Measurements from ENCODE around the gene TRIM28.

DNA sequence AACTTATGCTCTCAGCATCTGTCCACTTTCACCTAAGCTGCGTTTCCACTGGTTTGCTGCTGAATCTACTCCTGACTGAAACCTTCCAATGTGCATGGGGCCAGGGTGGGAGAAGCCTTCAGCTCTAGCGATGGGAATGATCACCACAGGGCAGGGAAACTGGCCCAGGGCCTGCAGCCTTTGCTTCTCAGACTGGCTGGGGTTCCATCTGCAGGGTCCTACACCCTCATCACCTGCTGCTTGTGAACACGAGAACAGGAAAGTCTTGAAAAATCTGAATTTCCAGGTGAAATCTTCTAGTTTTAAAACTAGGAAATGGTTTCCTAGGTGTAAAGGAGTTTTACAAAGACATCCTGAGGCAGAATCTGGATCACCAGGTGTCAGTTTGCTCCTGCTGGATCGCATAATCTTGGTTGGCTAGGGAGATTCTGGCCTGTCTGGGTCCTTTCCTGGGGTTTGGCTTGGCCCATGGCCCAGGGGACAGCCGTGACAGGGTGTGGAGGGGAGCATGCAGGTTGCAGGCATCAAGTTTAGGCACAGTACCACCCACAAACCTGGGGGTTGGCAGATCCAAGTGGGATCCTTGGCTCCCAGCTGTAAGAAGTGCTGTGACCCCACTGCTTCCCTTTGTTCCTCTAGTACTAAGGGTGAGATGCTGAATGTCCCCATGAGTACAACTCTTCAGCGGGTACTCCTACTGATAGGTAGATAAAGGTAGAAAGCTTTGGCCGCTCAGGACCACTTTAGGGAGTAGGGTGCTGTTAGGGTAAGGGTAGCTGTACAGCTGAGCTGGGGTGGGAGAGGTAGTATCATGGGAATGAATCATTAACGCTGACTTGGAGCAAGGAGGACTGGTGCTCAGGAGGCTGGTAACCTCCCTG lies 16.4 kb downstream of the TRIM28 start:
- no peak for TF ChIP-seq TAF1 (IDR thresholded peaks at IDR 0.05; ENCODE audit: low read depth)
- TF ChIP-seq, protein P1, sequence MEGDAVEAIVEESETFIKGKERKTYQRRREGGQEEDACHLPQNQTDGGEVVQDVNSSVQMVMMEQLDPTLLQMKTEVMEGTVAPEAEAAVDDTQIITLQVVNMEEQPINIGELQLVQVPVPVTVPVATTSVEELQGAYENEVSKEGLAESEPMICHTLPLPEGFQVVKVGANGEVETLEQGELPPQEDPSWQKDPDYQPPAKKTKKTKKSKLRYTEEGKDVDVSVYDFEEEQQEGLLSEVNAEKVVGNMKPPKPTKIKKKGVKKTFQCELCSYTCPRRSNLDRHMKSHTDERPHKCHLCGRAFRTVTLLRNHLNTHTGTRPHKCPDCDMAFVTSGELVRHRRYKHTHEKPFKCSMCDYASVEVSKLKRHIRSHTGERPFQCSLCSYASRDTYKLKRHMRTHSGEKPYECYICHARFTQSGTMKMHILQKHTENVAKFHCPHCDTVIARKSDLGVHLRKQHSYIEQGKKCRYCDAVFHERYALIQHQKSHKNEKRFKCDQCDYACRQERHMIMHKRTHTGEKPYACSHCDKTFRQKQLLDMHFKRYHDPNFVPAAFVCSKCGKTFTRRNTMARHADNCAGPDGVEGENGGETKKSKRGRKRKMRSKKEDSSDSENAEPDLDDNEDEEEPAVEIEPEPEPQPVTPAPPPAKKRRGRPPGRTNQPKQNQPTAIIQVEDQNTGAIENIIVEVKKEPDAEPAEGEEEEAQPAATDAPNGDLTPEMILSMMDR (IDR thresholded peaks at IDR 0.05; ENCODE audit: poor library complexity, severe bottlenecking) = no peak
- TF ChIP-seq, protein P2, sequence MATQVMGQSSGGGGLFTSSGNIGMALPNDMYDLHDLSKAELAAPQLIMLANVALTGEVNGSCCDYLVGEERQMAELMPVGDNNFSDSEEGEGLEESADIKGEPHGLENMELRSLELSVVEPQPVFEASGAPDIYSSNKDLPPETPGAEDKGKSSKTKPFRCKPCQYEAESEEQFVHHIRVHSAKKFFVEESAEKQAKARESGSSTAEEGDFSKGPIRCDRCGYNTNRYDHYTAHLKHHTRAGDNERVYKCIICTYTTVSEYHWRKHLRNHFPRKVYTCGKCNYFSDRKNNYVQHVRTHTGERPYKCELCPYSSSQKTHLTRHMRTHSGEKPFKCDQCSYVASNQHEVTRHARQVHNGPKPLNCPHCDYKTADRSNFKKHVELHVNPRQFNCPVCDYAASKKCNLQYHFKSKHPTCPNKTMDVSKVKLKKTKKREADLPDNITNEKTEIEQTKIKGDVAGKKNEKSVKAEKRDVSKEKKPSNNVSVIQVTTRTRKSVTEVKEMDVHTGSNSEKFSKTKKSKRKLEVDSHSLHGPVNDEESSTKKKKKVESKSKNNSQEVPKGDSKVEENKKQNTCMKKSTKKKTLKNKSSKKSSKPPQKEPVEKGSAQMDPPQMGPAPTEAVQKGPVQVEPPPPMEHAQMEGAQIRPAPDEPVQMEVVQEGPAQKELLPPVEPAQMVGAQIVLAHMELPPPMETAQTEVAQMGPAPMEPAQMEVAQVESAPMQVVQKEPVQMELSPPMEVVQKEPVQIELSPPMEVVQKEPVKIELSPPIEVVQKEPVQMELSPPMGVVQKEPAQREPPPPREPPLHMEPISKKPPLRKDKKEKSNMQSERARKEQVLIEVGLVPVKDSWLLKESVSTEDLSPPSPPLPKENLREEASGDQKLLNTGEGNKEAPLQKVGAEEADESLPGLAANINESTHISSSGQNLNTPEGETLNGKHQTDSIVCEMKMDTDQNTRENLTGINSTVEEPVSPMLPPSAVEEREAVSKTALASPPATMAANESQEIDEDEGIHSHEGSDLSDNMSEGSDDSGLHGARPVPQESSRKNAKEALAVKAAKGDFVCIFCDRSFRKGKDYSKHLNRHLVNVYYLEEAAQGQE (IDR thresholded peaks at IDR 0.05; ENCODE audit: borderline replicate concordance) = no peak
- TF ChIP-seq POLR2AphosphoS5 (IDR thresholded peaks at IDR 0.05) = no peak
- TF ChIP-seq EP300 (conservative IDR thresholded peaks at IDR 0.05; ENCODE audit: poor library complexity, severe bottlenecking) = no peak
